Ishikawa (cell line): ENCODE results near the gene SERPINA3.

Source experiments
- CEBPB ChIP-seq: IDR thresholded peaks from 2 replicates; pipeline ENCODE4 v1.6.1; 2012
- CREB1 ChIP-seq: IDR thresholded peaks from 2 replicates; pipeline ENCODE4 v1.6.1; 2012; ENCODE audit warnings: low read depth
- EGR1 ChIP-seq: IDR thresholded peaks from 2 replicates; pipeline ENCODE4 v1.6.1; 2012
- EP300 ChIP-seq: IDR thresholded peaks from 2 replicates; pipeline ENCODE4 v1.6.1; 2012; ENCODE audit warnings: borderline replicate concordance
- FOXM1 ChIP-seq: IDR thresholded peaks from 2 replicates; pipeline ENCODE4 v1.6.1; 2012; ENCODE audit warnings: low read depth, borderline replicate concordance
- MAX ChIP-seq: IDR thresholded peaks from 2 replicates; pipeline ENCODE4 v1.6.1; 2012
- NFIC ChIP-seq: IDR thresholded peaks from 2 replicates; pipeline ENCODE4 v1.6.1; 2012
- RAD21 ChIP-seq: IDR thresholded peaks from 2 replicates; pipeline ENCODE4 v1.6.1; 2012; ENCODE audit warnings: low read depth
- REST ChIP-seq: IDR thresholded peaks from 2 replicates; pipeline ENCODE4 v1.6.1; 2012; ENCODE audit warnings: low read depth, mild to moderate bottlenecking
- TAF1 ChIP-seq: IDR thresholded peaks from 2 replicates; pipeline ENCODE4 v1.6.1; 2012; ENCODE audit warnings: low read depth, mild to moderate bottlenecking
- TCF12 ChIP-seq: IDR thresholded peaks from 2 replicates; pipeline ENCODE4 v1.6.1; 2012; ENCODE audit warnings: low read depth
- TEAD4 ChIP-seq: IDR thresholded peaks from 2 replicates; pipeline ENCODE4 v1.6.1; 2012
- YY1 ChIP-seq: IDR thresholded peaks from 2 replicates; pipeline ENCODE4 v1.6.1; 2012; ENCODE audit warnings: low read depth
- ZBTB7A ChIP-seq: IDR thresholded peaks from 2 replicates; pipeline ENCODE4 v1.6.1; 2012; ENCODE audit warnings: low read depth
- TF ChIP-seq, protein P1 (sequence below): IDR thresholded peaks from 2 replicates; pipeline ENCODE4 v1.6.1; 2012

The SERPINA3 gene

DNA sequence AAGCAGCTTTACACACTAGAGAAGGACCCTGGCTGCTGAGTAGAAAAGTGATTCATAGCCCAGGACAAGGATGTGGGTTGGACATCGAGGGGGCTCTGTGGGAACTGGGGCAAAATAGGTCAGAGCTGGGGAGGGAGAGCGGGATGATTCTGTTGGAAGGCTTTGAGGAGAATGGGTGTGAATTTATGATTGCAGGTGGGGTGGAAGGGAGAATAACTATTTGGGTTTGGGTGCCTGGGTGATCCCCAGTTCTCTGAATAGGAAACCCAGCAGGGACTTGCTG, 13.1 kb downstream of the SERPINA3 start:
- no peak for TF ChIP-seq CREB1
- TF ChIP-seq, protein P1, sequence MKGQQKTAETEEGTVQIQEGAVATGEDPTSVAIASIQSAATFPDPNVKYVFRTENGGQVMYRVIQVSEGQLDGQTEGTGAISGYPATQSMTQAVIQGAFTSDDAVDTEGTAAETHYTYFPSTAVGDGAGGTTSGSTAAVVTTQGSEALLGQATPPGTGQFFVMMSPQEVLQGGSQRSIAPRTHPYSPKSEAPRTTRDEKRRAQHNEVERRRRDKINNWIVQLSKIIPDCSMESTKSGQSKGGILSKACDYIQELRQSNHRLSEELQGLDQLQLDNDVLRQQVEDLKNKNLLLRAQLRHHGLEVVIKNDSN, result no peak
- TF ChIP-seq CEBPB, result no peak
- no peak for TF ChIP-seq ZBTB7A
- no peak for TF ChIP-seq FOXM1
- TF ChIP-seq YY1, result no peak
- TF ChIP-seq MAX, result no peak
- TF ChIP-seq EGR1, result no peak
- TF ChIP-seq RAD21, result no peak
- no peak for TF ChIP-seq TEAD4
- no peak for TF ChIP-seq EP300
- no peak for TF ChIP-seq TAF1
- TF ChIP-seq TCF12, result no peak
- no peak for TF ChIP-seq REST
- TF ChIP-seq NFIC, result no peak

DNA sequence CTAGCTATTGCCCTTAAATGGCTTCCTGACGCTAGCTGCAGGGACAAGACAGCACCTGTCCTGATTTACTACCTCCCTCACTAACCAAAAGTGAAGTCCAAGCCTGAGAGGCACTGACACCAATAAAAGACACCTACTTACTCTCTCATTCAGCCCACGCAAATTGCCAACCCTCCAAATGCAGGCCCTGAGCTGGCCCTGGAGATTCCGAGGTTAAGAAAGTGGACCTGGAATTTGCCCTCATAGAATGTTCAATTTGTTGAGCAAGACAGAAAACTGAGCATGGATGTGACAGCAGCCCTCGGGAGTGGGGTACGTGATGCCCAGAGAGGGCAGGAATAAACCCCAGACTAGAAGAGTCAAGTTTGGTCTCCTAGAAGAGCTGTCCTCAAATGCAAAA, 16.4 kb downstream of the SERPINA3 start:
- TF ChIP-seq, protein P1, result no peak
- TF ChIP-seq ZBTB7A (no peak), TEAD4 (no peak), TCF12 (no peak), FOXM1 (no peak), CREB1 (no peak), EGR1 (no peak), REST (no peak), YY1 (no peak), RAD21 (no peak), MAX (no peak), CEBPB (no peak)

- no peak for TF ChIP-seq CEBPB
- no peak for TF ChIP-seq TEAD4
- TF ChIP-seq EP300, result no peak
- TF ChIP-seq TCF12, result no peak
- no peak for TF ChIP-seq FOXM1
- no peak for TF ChIP-seq NFIC
- TF ChIP-seq REST, result no peak
- no peak for TF ChIP-seq RAD21
- TF ChIP-seq EGR1, result no peak
- no peak for TF ChIP-seq YY1
- TF ChIP-seq TAF1, result no peak
- TF ChIP-seq MAX, result no peak
- TF ChIP-seq, protein P1, result no peak
- TF ChIP-seq ZBTB7A, result no peak
- TF ChIP-seq CREB1, result no peak
These were observed 18.2 kb downstream of the SERPINA3 start for GRCh38 chr14:94630396-94630795.

DNA sequence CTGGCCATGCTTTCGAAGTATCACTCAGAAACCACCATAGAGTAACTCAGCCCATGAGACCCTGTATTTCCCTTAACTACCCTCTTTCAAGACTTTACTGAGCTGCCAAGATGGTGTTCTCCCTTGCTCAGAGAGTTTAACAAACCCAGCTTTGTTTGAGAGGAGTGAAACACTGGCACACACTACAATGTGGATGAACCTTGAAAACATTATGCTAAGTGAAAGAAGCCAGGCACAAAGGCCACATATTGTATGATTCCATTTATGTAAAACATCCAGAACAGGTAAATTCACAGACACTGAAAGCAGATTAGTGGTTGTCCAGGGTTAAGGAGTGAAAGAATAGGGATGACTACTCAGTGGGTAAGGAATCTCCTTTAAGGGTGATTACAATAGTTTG, 18.9 kb downstream of the SERPINA3 start:
- TF ChIP-seq REST, result no peak
